Sigmoid colon (tissue), 4 donors: Measurements from ENCODE around the gene LASP1NB.

Source experiments
- EP300 ChIP-seq, 4 donors: sonication (generic); formaldehyde crosslinking; IDR thresholded peaks; one replicate each; pipeline ENCODE4 v1.6.1; 2017; ENCODE audit warnings: antibody characterized with exemption in 4 of 4
- POLR2A ChIP-seq, 2 donors: fragments of 450-650 bp; IDR thresholded peaks; one replicate each; pipeline ENCODE4 v1.6.1; 2016; ENCODE audit warnings: antibody characterized with exemption in 2 of 2, mild to moderate bottlenecking in 2 of 2, moderate library complexity in 2 of 2
- POLR2AphosphoS5 ChIP-seq, 4 donors: sonication (generic); formaldehyde crosslinking; IDR thresholded peaks; one replicate each; pipeline ENCODE4 v1.6.1; 2017; ENCODE audit warnings: antibody characterized with exemption in 4 of 4
- TF ChIP-seq, protein P1 (sequence below), 4 experiments: fragments of 450-650 bp in 3 of 4; fragments of 200-600 bp in 1 of 4; IDR thresholded peaks; one replicate each; pipeline ENCODE4 v1.5.1; 2016 to 2019; ENCODE audit warnings: antibody characterized with exemption in 4 of 4, mild to moderate bottlenecking in 3 of 4, moderate library complexity in 2 of 4

DNA sequence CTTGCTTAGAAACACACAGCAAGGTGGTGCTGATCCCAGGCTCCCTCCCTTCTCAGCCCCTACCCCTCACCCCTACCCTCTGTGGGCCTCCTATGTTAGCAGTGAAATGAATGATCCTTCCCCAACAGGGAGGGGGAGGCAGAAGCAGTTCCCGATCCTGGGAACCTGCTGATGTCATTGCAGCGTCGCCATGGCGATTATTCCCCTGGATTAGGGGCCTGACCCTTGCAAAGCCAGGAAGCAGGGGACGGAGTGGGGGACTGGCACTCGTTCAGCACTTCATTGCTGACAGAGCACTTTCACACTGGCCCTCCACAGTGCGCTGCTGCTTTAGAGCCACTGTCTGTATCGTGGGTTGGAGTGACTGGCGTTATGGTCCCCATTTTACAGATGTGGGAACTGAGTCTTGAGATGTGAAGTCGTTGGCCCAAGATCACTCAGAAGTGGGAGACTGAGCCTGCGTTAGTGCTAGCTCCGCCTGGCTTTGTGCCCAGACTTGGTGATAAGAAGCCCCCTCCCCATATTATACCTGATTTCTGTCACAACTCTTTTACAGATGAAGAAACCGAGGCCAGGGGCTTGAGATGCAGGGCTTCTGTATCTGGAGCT, 29.0 kb upstream of the LASP1NB start:
- TF ChIP-seq, protein P1, sequence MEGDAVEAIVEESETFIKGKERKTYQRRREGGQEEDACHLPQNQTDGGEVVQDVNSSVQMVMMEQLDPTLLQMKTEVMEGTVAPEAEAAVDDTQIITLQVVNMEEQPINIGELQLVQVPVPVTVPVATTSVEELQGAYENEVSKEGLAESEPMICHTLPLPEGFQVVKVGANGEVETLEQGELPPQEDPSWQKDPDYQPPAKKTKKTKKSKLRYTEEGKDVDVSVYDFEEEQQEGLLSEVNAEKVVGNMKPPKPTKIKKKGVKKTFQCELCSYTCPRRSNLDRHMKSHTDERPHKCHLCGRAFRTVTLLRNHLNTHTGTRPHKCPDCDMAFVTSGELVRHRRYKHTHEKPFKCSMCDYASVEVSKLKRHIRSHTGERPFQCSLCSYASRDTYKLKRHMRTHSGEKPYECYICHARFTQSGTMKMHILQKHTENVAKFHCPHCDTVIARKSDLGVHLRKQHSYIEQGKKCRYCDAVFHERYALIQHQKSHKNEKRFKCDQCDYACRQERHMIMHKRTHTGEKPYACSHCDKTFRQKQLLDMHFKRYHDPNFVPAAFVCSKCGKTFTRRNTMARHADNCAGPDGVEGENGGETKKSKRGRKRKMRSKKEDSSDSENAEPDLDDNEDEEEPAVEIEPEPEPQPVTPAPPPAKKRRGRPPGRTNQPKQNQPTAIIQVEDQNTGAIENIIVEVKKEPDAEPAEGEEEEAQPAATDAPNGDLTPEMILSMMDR (IDR thresholded peaks at IDR 0.05) = no peak
- TF ChIP-seq POLR2A (IDR thresholded peaks at IDR 0.05) (no peak), POLR2AphosphoS5 (IDR thresholded peaks at IDR 0.05) (no peak), EP300 (IDR thresholded peaks at IDR 0.05) (no peak)
